ENCODE data around the gene LRRC3. TPM values are rescaled to one million over a fixed set of nuclear protein-coding genes. Genes with fewer than 3 reads are reported as not detected.

LRRC3 gene
- total and polyA plus RNA-seq, 4 donors, result 3.0 to 14.2 (median 7.5) TPM

- no peak for TF ChIP-seq FOXA2 (IDR thresholded peaks at IDR 0.05)
These were observed 5.6 kb upstream of the LRRC3 start (continued) for GRCh38 chr21:44449473-44450363.

GRCh38 chr21:44450402-44450801 is 4.9 kb upstream of the LRRC3 start:
- Histone ChIP-seq H3K36me3 (ENCODE audit: control insufficient read depth in 4 of 4, insufficient read depth in 3 of 4, low read depth in 1 of 4, low read length in 3 of 4) (no peaks in the 10 kb centered on the region), H3K4me1 (ENCODE audit: control insufficient read depth in 4 of 4, insufficient read depth in 4 of 4, low read length in 3 of 4) (peaks cover 0 to 6% (median 3%) of the 10 kb centered on the region in 4 donors), H3K27ac (ENCODE audit: low read depth in 1 of 2, low read length in 2 of 2) (no peak overlapping the region), H3K9me3 (ENCODE audit: control insufficient read depth in 4 of 4, low read length in 3 of 4) (no peaks in the 10 kb centered on the region), H3K9ac (ENCODE audit: low read depth in 1 of 2, low read length in 2 of 2) (no peak overlapping the region), H3K4me3 (ENCODE audit: low read depth in 1 of 3, low read length in 3 of 3) (no peak overlapping the region), H3K27me3 (ENCODE audit: control insufficient read depth in 4 of 4, insufficient read depth in 4 of 4, low read length in 3 of 4) (no peaks in the 10 kb centered on the region)
- WGBS, result 83% methylated on average over 14 of the region's 14 CpGs
- no peak for DNase-seq (ENCODE audit: low spot score)
- TF ChIP-seq GABPA (IDR thresholded peaks at IDR 0.05 in 1 of 2, conservative IDR thresholded peaks at IDR 0.05 in 1 of 2) (no peak), RXRA (IDR thresholded peaks at IDR 0.05) (no peak), HNF4G (IDR thresholded peaks at IDR 0.05) (no peak), FOXA2 (IDR thresholded peaks at IDR 0.05) (no peak), EGR1 (IDR thresholded peaks at IDR 0.05; ENCODE audit: low read depth in 2 of 2) (no peak), REST (IDR thresholded peaks at IDR 0.05) (no peak), MAX (IDR thresholded peaks at IDR 0.05) (no peak), JUND (IDR thresholded peaks at IDR 0.05) (no peak), CTCF (IDR thresholded peaks at IDR 0.05; ENCODE audit: low read depth, low read length, missing input control) (no peak), HNF4A (conservative IDR thresholded peaks at IDR 0.05) (no peak), ATF3 (IDR thresholded peaks at IDR 0.05) (no peak)

- Histone ChIP-seq H3K9me3 (ENCODE audit: control insufficient read depth in 4 of 4, low read length in 3 of 4) (no peaks in the 10 kb centered on the region), H3K36me3 (ENCODE audit: control insufficient read depth in 4 of 4, insufficient read depth in 3 of 4, low read depth in 1 of 4, low read length in 3 of 4) (no peaks in the 10 kb centered on the region), H3K4me1 (ENCODE audit: control insufficient read depth in 4 of 4, insufficient read depth in 4 of 4, low read length in 3 of 4) (peaks cover 0 to 8% (median 5%) of the 10 kb centered on the region in 4 donors), H3K27ac (ENCODE audit: low read depth in 1 of 2, low read length in 2 of 2) (no peak overlapping the region), H3K27me3 (ENCODE audit: control insufficient read depth in 4 of 4, insufficient read depth in 4 of 4, low read length in 3 of 4) (no peaks in the 10 kb centered on the region), H3K9ac (ENCODE audit: low read depth in 1 of 2, low read length in 2 of 2) (no peak overlapping the region), H3K4me3 (ENCODE audit: low read depth in 1 of 3, low read length in 3 of 3) (no peak overlapping the region)
- TF ChIP-seq TAF1 (conservative IDR thresholded peaks at IDR 0.05) (no peak), RXRA (IDR thresholded peaks at IDR 0.05) (no peak), EGR1 (IDR thresholded peaks at IDR 0.05; ENCODE audit: low read depth in 2 of 2) (no peak)
- 92% methylated on average over 14 of the region's 14 CpGs for WGBS
- DNase-seq (ENCODE audit: low spot score), result no peak
These were observed 4.3 kb upstream of the LRRC3 start for GRCh38 chr21:44450999-44451398.
